ENCODE data around the gene PHTF1. TPM values are rescaled to one million over a fixed set of nuclear protein-coding genes. Genes with fewer than 3 reads are reported as not detected.

The PHTF1 gene
- polyA plus RNA-seq, 3 donors: 6.7 to 12.2 (median 11.1) TPM

DNA sequence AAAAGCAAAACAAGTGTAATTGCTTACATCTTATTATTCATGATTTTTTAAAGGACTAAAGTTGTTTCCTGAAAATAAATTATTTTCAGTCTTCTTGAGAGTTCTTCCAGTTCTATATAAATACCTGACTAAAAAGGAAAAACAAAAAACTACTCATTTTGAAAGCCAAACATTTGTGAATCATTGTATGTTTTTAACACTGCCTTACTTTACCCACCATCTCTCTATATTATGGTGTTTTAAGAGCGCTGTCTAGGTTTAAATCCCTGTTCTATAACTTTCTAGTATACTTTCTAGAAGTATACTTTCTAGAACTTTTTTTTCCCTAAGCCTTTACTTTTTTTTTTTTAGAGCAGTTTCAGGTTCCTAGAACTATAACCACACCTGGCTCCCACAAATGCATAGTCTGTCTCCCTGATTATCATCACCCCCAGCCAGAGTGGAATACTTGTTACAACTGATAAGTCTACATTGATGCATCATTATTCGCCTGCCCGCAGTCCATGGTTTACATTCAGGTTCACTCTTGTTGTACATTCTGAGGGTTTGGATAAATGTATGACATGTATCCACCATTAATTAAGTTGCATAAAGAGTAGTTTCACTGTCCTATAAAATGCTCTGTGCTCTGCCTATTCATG is 43.2 kb upstream of the PHTF1 start:
- H3K9ac ChIP-seq (ENCODE audit: insufficient read depth, low read length, poor library complexity, severe bottlenecking): no peak overlapping the region
- no peaks in the 10 kb centered on the region for H3K27me3 ChIP-seq (ENCODE audit: control insufficient read depth in 2 of 2, insufficient read depth in 2 of 2, low read length in 2 of 2)
- H3K9me3 ChIP-seq (replicated peaks in 1 of 2; ENCODE audit: control insufficient read depth in 1 of 2, insufficient read depth in 1 of 2, low read length in 2 of 2): no peaks in the 10 kb centered on the region
- intact Hi-C loops (cut with micrococcal nuclease): no loop called here
- no peak for DNase-seq
- no peak overlapping the region for H3K4me2 ChIP-seq (replicated peaks; ENCODE audit: extremely low read depth, low read length, poor library complexity, severe bottlenecking)
- Mint-ChIP-seq H3K4me3 (no peak overlapping the region), H3K27ac (peak overlapping the region in 1 of 7 donors; percentile 44), H3K4me1 (peaks cover 17% of the 10 kb centered on the region), H3K27me3 (ENCODE audit: low read depth in 3 of 3) (no peaks in the 10 kb centered on the region), H3K9me3 (no peaks in the 10 kb centered on the region), H3K36me3 (peaks cover 13 to 27% of the 10 kb centered on the region in 2 donors)
- peaks cover 6 to 14% of the 10 kb centered on the region in 2 donors for H3K4me1 ChIP-seq (ENCODE audit: control insufficient read depth in 1 of 2, insufficient read depth in 2 of 2, low read length in 2 of 2)
- H3K27ac ChIP-seq (ENCODE audit: low read depth in 1 of 2, low read length in 2 of 2): no peak overlapping the region
- peaks cover 3 to 7% of the 10 kb centered on the region in 2 donors for H3K36me3 ChIP-seq (replicated peaks in 1 of 2; ENCODE audit: control insufficient read depth in 1 of 2, insufficient read depth in 2 of 2, low read length in 2 of 2)
- H3K79me2 ChIP-seq (ENCODE audit: insufficient read depth, low read length): peaks cover 100% of the 10 kb centered on the region
- TF ChIP-seq, protein P1, sequence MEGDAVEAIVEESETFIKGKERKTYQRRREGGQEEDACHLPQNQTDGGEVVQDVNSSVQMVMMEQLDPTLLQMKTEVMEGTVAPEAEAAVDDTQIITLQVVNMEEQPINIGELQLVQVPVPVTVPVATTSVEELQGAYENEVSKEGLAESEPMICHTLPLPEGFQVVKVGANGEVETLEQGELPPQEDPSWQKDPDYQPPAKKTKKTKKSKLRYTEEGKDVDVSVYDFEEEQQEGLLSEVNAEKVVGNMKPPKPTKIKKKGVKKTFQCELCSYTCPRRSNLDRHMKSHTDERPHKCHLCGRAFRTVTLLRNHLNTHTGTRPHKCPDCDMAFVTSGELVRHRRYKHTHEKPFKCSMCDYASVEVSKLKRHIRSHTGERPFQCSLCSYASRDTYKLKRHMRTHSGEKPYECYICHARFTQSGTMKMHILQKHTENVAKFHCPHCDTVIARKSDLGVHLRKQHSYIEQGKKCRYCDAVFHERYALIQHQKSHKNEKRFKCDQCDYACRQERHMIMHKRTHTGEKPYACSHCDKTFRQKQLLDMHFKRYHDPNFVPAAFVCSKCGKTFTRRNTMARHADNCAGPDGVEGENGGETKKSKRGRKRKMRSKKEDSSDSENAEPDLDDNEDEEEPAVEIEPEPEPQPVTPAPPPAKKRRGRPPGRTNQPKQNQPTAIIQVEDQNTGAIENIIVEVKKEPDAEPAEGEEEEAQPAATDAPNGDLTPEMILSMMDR (IDR thresholded peaks at IDR 0.05): no peak
- no CpG with 5 or more reads among the region's 3 CpGs for WGBS (ENCODE audit: insufficient coverage)
- H3K4me3 ChIP-seq (replicated peaks in 1 of 3; ENCODE audit: low read depth in 2 of 3, low read length in 3 of 3): no peak overlapping the region
- H4K20me1 ChIP-seq (ENCODE audit: insufficient read depth, low read length): peaks cover 91% of the 10 kb centered on the region
- H2AFZ ChIP-seq (ENCODE audit: insufficient read depth, low read depth, low read length, poor library complexity, severe bottlenecking): no peak overlapping the region

DNA sequence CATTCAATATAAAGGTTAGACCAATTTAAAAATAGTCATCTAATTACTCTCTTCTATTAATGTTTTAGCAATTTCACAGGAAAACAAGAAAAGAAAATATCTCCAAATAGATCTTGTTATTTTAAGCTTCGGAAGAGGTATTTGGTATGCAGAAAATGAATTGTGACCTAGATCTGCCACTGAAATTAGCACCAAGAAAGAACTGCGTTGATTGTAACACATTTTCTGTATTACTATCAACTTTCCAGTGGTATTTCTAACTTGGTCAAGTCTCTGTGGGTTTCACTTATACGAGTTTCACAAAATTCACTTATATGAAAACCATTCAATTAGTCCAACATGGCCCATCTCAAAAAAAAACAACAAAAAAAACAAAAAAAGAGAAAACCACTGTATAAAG is 41.2 kb upstream of the PHTF1 start:
- H3K4me3 ChIP-seq (replicated peaks in 1 of 3; ENCODE audit: low read depth in 2 of 3, low read length in 3 of 3): no peak overlapping the region
- H3K4me2 ChIP-seq (replicated peaks; ENCODE audit: extremely low read depth, low read length, poor library complexity, severe bottlenecking): no peak overlapping the region
- H2AFZ ChIP-seq (ENCODE audit: insufficient read depth, low read depth, low read length, poor library complexity, severe bottlenecking): no peak overlapping the region
- peaks cover 14% of the 10 kb centered on the region for H3K4me1 Mint-ChIP-seq
- WGBS (ENCODE audit: insufficient coverage): no CpG with 5 or more reads among the region's 3 CpGs
- no peak overlapping the region for H3K27ac Mint-ChIP-seq
- TF ChIP-seq, protein P1 (IDR thresholded peaks at IDR 0.05): no peak
- no peaks in the 10 kb centered on the region for H3K9me3 Mint-ChIP-seq
- peaks cover 79% of the 10 kb centered on the region for H4K20me1 ChIP-seq (ENCODE audit: insufficient read depth, low read length)
- intact Hi-C loops (cut with micrococcal nuclease): no loop called here
- no peak for DNase-seq
- peaks cover 6 to 12% of the 10 kb centered on the region in 2 donors for H3K4me1 ChIP-seq (ENCODE audit: control insufficient read depth in 1 of 2, insufficient read depth in 2 of 2, low read length in 2 of 2)
- H3K27me3 ChIP-seq (ENCODE audit: control insufficient read depth in 2 of 2, insufficient read depth in 2 of 2, low read length in 2 of 2): no peaks in the 10 kb centered on the region
- no peak overlapping the region for H3K27ac ChIP-seq (ENCODE audit: low read depth in 1 of 2, low read length in 2 of 2)
- peaks cover 97% of the 10 kb centered on the region for H3K79me2 ChIP-seq (ENCODE audit: insufficient read depth, low read length)
- H3K36me3 Mint-ChIP-seq: peaks cover 26 to 35% of the 10 kb centered on the region in 2 donors
- no peak overlapping the region for H3K9ac ChIP-seq (ENCODE audit: insufficient read depth, low read length, poor library complexity, severe bottlenecking)
- no peaks in the 10 kb centered on the region for H3K27me3 Mint-ChIP-seq (ENCODE audit: low read depth in 3 of 3)
- no peak overlapping the region for H3K4me3 Mint-ChIP-seq
- H3K9me3 ChIP-seq (replicated peaks in 1 of 2; ENCODE audit: control insufficient read depth in 1 of 2, insufficient read depth in 1 of 2, low read length in 2 of 2): no peaks in the 10 kb centered on the region
- H3K36me3 ChIP-seq (replicated peaks in 1 of 2; ENCODE audit: control insufficient read depth in 1 of 2, insufficient read depth in 2 of 2, low read length in 2 of 2): peaks cover 23 to 26% of the 10 kb centered on the region in 2 donors

All from CD14-positive monocyte (primary cell).